ENCODE data around the gene PRKCQ.
"Not testable (repeated sequence)": the region's sequence is repeated elsewhere in the genome, so short reads cannot be mapped to it uniquely, and the experiment has no call there.

The PRKCQ gene

DNA sequence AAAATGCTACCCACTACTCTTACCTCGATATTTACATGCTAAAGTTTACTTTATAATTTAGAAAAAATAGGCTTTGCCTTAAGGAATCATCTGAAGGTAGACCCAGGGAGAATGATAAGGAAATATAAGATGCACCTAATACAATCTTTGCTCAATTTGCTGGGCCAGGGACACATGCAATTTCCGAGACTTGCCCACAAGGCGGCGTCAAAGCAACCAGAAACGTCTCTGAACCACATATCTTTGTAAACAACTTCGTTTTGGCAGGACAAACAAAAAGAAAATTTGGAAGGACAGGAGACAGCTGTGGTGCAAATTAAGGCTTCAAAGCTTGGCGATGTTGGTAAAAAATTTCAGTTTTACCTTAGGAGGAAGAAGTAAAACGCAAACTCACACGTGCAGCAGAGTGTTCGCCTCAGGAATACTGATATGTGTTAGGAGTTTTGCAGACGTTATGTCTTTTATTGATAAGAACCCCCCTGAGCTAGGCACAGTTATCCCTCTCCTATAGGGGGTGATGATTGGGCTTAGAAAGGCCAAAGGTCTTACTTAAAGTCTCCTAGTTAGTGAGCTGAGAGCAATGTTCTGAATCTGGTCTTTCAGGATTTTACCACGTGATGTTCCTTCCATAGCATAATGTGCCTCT lies 134.3 kb downstream of the PRKCQ start:
- no peak for DNase-seq

DNA sequence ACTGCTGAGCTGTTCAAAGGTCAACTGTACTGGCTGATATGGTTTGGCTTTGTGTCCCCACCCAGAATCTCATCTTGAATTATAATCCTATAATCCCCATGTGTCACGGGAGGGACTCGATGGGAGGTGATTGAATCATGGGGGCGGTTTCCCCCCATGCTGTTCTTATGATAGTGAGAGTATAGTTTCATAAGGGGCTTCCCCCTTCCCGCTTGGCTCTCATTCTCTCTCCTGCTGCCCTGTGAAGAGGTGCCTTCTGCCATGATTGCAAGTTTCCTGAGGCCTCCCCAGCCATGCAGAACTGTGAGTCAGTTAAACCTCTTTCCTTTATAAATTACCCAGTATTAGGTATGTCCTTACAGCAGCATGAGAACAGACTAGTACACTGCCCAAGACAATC lies 140.2 kb downstream of the PRKCQ start:
- DNase-seq, result not testable (repeated sequence)

DNA sequence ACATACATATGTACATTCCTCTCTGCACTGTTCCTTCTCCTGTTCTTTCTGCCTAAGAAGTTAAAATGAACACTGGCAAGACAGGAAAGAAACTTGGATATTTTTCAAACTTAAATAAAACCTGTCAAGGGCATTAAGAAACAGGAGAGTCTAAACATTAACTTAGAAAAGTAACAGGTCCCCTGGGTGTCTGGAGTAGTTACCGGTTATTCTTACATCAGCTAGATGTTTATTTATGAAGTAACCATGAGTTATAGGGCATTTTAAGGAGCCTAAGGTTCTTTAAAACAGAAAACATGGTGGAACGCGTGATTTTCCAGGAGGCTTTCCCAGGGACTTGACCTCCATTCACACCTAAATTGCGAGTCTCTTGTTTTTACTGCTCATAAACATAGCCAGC lies 148.2 kb downstream of the PRKCQ start:
- no peak for DNase-seq

DNA sequence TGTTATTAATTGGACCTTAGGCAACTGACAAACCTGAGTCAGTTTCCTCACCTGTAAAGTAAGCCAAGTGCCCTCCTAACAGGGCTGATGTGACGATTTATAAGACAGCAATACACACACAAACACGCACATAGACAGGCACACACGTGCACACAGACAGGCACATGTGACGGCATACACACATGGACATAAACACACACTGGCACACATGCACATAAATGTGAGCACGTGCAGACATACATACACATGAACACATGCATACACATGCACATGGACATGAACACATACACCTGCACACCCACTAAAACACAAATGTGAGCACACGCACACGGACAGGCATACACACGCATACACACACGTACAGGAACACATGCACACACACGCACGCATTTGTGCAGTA lies 148.9 kb downstream of the PRKCQ start:
- DNase-seq, result no peak

DNA sequence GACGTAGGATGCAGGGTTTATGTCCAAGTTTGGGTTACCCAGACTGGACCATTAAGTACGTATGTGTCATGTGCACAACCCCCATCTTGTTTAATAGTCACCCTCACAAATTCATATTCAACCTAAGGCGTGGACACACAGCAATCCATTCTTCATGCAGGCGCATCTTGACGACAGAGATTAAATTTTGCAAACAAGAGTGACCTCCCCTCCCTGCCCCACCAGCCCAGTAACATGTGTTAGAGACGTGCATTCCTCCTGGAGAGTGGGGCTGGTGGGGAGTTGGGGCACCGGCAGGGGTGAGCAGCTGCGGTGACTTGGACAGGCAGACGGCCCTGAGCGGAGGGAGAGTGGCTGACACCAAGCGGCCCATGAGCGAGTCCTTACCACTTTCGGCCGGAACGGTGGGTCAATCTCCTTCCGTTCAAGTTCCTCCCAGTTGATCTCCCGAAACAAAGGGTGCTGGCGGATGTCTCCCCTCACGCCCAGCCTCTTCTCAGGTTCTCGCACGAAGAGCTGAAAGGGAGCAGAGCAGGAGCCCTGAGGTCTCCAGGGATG lies 149.6 kb downstream of the PRKCQ start:
- DNase-seq, result no peak

DNA sequence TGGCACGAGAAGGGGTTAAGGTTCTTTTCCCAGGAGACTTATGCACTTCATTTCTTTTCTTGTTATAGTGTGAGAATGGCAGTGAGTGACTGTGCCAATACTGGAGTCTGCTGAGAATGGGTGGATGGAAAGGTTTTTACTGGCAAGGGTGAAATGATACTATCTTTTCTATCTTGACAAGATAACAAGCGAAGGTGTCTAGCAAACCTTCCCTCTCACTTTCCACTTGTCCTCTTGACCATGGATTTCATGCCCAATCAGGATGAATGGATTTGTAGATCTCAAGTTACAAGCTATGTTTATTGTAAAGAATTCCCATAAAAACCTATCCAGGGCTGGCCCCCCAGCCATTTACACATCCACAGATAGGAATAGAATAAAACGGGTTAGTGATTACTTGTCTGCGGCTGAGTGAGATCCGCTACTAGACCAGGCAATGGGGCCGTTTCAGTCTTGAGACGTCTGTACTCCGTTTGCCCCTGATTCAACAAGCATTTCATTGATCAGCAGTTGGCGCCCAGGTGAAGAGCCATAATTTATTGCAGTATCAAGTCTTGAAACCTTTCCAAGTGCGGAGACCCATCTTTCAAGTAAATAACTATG lies 152.6 kb downstream of the PRKCQ start:
- DNase-seq, result no peak

DNA sequence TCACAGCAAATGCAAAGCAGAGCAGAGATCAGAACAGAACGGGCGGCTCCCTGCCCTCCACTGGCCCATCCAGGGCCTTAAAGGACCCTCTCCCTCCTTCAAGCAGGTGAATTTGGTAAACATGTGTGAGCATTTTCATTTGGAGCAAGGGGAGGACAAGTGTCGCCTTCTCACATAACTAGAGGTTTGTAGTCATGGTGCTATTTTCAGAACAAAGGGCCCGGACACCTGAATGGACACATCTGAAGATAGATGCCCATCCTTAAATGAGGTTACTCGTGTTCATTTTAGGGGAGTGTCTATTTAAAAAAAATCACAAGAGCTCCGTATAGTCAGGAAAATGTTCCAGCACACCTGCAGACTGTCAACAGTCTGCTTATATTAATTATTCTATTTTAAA lies 153.8 kb downstream of the PRKCQ start:
- DNase-seq, result no peak

DNA sequence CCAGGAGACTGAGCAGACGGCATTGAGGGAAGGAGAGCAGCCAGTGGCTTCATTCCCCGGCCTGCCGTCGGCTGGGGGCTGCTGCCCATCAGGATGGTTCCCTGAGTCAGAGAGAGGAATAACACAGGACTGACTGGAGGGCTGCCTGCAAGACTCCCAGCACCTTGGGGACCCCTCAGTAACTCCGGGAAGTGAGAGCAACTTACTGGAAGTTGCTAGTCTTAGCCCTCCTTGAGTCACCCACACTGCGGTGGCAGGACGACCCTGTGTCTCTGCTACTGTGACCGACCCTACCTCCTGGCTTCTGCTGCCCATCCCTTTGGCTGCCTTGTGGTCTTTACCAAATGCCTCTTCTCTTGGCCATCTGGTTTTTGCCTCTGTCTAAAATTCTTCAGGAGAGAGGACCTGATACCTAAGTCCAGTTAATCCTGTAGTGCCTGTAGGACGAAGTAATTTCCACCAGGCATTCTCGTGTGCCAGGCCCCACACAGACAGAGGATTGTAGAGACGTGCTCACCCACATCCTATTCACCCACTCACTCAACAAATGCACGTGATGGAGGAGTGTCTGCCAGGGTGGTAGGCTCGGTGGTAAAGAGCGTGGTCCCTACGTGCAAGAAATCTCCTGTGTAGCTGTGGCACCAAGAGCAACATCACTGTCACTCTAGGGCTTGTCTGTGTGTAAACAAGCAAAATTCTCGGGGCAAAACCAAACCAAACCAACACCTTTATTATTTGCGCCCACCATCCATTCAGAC lies 156.5 kb downstream of the PRKCQ start:
- no peak for DNase-seq

DNA sequence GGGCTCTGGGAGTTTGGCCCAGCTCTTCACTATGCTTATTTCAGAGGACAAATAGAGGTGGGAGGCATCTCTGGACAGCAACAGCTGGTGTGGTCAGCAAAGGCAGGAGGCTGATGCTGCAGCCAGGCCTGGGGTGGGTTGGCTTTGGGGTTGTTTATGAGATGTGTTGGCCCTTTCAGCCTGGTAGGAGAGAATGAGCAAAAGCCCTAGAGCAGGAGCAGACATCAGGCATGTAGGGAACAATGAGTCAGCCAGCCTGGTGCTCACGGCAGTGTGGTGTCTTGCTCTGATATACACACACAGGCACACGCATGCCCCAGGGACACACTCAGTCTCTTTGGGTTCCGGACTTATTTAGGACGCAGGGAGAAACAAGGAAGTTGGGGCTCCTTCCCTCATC lies 157.1 kb downstream of the PRKCQ start:
- DNase-seq, result no peak

DNA sequence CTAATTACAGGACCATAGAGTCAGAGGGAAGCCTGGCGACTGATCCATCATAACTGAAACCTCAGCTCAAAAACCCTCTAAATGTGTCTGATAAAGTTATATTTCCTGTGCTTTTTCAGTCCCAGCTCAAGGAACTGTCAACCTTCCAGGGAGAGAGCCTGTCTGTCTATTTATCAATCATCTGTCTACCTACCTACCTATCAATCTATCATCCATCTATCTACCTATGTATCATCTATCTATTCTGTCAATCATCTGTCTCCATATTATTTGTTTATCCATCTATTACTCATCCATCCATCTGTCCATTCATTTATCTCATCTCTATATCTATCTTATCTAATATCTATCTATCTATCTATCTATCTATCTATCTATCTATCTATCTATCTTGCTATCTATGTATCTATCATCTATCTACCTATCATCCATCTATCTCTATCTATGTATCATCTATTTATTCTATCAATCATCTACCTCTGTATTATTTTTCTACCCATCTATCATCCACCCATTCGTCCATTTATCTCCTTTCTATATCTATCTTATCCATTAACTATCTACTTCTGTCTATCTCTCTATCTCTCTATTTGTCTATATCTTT lies 161.4 kb downstream of the PRKCQ start:
- no peak for DNase-seq

DNA sequence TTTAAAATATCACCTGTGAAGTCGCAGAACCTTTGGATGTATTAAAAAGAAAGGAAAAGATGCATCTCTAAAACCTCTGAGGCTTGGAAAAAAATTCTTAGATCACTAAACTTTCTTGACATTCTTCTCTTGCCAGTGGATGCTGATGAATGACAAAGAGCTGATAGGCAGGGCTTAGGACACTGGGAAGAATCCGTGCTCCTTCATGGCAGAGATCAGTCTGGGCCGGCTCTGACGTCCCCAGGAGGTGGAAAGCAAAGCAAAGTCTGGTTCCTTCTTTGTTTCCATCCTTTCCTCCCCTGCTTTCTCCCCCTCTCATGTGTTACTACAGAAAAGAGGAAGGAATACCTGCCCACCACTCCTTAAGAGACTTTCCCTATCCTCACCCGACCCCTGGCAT lies 161.9 kb downstream of the PRKCQ start:
- no peak for DNase-seq

DNA sequence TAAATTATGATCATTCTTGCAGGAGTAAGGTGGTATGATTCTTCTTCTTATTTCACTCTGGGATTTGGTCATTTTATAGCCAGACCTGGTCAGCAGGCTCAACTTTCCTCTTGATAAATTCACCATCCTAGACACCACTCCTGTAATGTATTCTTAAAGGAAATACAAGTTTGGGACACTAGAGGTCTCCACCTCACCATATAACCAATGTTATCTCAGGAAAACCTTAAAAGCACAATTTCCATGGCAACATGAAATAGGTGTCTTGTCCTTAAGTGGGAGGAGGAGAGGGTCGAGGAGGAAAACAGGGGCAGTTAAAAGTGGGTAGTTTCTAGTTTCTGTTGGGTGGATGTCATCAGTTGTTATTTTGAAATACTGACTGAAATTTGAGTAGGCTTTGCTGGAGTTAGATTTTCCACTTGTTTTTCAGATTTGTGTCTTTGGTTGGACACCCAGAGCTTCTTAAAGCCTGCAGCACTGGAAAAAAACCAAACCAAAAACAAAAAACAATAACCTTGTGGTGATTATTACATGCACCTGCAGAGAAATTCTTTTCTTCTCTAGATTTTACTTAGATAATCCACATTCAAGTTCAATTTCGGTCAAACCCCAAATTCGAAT lies 163.1 kb downstream of the PRKCQ start:
- peak; percentile 3 for DNase-seq

DNA sequence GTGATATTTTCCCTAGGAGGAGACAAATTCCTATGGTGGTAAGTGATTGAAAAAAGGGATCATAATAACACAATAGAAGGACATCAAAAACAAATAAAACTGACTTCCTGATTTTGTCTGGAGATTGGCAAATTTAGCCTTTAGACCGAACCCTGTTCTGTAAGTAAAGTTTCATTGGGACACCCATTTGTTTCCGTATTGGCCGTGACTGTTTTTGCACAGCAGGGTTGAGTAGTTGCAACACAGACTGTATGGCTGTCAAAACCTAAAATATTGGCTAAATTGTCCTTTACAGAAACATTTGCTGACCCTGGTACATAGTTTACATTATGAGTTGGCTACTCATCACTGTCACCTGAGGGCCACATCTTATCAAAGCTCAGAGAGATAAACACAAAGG lies 168.6 kb downstream of the PRKCQ start:
- no peak for DNase-seq

DNA sequence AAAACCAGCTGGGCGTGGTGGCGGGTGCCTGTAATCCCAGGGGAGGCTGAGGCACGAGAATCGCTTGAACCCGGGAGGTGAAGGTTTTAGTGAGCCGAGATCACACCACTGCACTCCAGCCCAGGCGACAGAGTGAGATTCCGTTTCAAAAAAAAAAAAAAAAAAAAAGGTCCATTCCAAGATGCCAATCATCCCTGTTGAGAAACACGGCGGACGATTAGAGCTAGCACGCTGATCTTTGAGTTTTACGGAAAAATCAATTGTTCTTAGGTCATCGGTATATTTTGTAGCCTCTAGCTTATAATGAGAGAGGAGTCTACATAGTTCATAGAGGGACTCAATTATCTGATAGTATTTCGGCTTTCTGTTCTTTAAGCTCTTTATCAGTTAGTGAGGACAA lies 169.2 kb downstream of the PRKCQ start:
- no peak for DNase-seq

DNA sequence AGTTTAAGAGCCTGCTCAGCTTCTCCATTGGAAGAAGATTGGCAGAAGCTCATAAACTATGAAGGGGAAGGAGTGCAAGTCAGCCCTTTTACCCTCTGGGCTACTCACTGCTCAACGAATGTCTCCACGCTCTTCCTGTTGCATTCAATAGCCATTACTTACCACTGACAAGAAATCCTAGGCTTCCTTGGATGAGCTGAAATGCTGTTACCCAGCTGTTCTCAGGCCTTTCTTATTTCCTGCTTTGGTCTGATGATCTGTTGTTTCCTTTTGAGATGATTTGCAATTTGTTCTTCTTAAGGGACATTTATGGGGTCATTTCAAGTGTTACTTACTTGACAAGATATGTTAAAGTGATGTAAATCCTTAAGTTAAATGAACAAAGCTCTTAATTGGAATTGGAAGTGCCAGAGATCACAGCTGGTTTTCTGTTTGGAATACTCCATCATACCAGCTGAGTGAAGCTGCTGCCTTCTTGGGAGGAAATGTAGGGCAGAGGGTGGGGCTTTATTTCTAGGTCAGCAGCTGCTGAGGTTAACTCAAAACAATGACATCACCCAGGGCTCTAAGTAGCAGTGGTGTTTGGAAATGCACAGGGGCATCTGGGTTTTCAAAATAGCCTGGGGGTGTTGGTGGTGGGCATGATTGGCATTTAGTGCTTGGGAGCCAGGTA lies 170.0 kb downstream of the PRKCQ start:
- no peak for DNase-seq

DNA sequence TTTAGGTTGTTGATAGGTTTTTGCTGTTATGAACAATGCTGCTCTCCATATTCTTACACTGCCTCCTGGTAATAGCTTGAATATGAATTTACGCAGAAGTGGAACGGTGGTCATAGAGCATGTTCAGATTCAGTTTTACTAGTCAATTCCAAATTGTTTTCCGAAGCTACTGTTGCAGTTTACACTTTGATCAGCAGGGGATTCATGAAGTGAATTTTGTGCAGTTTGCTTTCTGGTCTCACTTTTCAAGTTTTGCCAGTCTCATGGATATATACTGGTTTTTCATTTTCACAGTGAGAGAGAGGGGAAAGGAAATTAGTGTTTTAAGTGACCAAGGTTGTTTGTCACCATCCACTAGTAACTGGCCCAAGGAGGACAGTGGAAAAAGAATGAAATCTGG lies 171.3 kb downstream of the PRKCQ start:
- no peak for DNase-seq

DNA sequence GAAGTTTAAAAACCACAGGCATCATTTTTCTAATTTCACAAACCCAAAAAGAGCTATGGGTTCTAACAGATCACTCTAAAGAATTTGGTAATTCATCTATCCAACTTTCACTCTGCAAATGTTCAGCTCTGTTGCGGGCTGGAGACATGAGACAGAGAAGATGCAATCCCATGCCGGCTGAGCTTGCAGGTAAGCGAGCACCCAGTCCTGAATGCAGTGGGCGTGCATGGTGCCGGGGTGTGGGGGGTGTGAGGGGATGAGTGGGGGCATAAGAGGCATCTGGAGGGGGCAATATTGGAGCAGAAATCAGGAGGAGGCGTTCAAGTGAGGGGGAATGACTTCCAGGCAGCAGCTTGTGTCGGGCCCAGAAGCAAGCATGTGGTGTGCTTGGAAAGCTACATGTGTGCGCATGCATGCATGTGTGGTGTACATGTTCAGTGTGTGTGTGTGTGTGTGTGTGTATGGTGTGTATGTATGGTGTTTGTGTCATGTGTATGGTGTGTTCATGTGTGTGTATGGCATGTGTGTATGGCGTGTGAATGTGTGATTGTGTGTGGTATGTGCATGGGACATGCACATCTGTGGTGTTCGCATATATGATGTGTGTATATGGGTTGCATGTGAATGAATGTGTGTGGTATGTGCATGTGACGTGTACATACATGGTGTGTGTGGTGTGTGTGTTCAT lies 172.9 kb downstream of the PRKCQ start:
- DNase-seq, result no peak

DNA sequence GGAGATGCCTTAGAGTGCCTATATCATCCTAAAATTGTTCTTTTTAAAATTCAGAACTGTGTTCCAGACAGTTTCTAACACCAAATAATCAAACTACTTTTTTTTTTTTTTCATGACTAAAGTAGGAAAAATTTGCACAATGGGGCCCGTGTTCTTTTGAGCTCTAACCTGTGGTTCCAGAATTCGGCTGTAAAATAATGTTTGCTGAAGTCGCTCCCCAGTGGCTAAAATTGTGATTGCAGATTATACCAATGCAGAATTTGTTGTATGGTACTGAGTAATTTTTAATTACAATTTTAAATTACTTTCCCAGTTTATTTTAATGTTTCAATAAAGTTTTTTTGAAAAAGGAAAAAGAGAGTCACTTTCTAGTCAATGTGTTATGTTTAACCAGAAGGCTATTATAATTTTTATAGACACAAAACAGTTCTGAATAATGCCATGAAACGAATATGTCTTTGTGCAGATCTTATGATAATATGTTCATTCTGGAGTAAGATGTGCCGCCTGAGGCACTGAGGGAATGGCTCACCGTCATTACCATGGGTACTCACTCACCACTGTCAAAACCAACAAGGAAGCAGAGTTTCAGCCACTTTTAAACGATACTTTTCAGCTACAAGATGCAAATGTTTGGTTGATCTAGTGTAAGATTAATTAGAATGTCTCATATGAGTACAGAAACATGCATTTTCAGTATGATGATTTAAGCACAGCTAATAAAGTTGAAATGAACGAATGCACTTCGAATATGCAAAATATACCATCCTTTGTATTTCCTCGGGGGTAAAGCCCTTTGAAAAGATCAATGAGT lies 173.6 kb downstream of the PRKCQ start:
- no peak for DNase-seq

DNA sequence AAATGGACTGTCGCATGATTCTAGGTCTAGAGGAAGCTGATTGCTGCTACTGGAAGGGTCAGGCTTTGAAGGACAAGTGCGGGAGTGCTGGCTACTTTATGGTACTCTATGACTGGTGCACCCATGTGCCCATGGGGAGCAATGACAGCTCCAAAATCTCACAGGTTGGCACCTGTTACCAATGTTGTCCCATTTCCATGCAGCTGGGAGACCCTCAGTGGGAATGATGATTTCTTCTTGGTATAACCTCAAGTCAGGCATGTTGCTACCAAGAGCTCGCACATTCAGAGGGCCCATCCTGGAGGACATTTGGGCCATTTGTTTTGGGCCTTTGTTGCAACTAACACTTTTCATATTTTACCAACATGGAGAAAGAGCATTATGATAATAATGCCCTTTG lies 174.4 kb downstream of the PRKCQ start:
- no peak for DNase-seq

DNA sequence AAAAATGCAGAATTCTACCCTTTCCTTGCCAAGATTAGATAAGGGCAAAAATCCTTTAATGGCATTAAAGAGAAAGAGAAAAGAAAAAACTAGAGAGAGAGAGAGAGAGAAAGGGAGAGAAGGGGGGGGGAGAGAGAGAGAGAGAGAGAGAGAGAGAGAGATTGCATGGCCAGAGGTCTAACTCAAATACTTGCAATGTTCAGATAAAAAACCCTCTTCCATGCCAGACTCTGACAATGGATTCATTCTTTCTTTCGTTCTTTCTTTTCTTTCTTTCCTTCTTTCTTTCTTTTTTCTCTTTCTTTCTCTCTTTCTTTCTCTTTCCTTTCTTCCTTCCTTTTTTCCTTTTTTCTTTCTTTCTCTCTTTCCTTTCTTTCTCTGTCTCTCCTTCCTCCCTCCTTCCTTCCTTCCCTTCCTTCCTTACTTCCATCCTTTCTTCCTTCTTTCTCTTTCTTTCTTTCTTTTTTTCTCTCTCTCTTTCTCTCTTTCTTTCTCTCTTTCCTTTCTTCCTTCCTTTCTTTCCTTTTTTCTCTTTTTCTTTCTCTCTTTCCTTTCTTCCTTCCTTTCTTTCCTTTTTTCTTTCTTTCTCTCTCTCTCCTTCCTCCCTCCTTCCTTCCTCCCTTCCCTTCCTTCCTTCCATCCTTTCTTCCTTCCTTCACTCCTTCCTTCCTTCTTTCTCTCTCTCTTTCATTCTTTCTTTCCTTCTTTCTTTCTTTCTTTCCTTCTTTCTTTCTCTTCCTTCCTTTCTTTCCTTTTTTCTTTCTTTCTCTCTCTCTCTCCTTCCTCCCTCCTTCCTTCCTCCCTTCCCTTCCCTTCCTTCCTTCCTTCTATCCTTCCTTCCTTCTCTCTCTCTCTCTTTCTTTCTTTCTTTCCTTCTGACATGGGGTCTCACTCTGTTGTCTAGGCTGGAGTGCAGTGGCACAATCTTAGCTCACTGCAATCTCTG lies 175.7 kb downstream of the PRKCQ start:
- DNase-seq, result no peak
